Activated naive CD4-positive, alpha-beta T cell treated with anti-CD3 and anti-CD28 coated beads for 36 hours (primary cell): Measurements from ENCODE around the gene IL17REL. TPM values are rescaled to one million over a fixed set of nuclear protein-coding genes. Genes with fewer than 3 reads are reported as not detected.
"Not testable (repeated sequence)": the region's sequence is repeated elsewhere in the genome, so short reads cannot be mapped to it uniquely, and the experiment has no call there.

Experiments
- CTCF ChIA-PET: fragments of 350-600 bp; sonication (Branson Sonifier 250); formaldehyde crosslinking; loops from one replicate; lab custom pipeline; 2021; ENCODE audit warnings: antibody characterized with exemption; lab: Charles Lee
- DNase-seq: peaks from one replicate; pipeline ENCODE4 v3.0.0-alpha.2; 2020
- H3K27ac Mint-ChIP-seq: one replicate; pipeline ENCODE4 v1.8.0; 2021; ENCODE audit warnings: mild to moderate bottlenecking, mixed read lengths
- H3K27me3 Mint-ChIP-seq: one replicate; pipeline ENCODE4 v1.8.0; 2021; ENCODE audit warnings: low read depth, mixed read lengths
- H3K36me3 Mint-ChIP-seq: one replicate; pipeline ENCODE4 v1.8.0; 2021; ENCODE audit warnings: low read depth, mixed read lengths
- H3K4me1 Mint-ChIP-seq: one replicate; pipeline ENCODE4 v1.8.0; 2021; ENCODE audit warnings: low read depth, mixed read lengths
- H3K4me3 Mint-ChIP-seq: one replicate; pipeline ENCODE4 v1.8.0; 2021; ENCODE audit warnings: mild to moderate bottlenecking, moderate library complexity, mixed read lengths
- H3K9me3 Mint-ChIP-seq: one replicate; pipeline ENCODE4 v1.8.0; 2021; ENCODE audit warnings: mixed read lengths
- intact Hi-C: fragments of 100-400 bp; cut with micrococcal nuclease; formaldehyde crosslinking; loops from one replicate; pipeline ENCODE4 v1.15.1; 2023
- microRNA-seq: library from miRNA; unstranded; fragments of <30 nt; microRNA quantifications from one replicate; pipeline ENCODE4 v1.2.0, GENCODE V29; 2022; ENCODE audit warnings: borderline microRNAs expressed, borderline replicate concordance
- total RNA-seq, 2 experiments: library from RNA; stranded (reverse); gene quantifications; one replicate each; pipeline ENCODE4 v1.2.3, GENCODE V29; 2021

Gene IL17REL
- total RNA-seq, 2 experiments from 2014 or later: 0.12 to 0.15 TPM

DNA sequence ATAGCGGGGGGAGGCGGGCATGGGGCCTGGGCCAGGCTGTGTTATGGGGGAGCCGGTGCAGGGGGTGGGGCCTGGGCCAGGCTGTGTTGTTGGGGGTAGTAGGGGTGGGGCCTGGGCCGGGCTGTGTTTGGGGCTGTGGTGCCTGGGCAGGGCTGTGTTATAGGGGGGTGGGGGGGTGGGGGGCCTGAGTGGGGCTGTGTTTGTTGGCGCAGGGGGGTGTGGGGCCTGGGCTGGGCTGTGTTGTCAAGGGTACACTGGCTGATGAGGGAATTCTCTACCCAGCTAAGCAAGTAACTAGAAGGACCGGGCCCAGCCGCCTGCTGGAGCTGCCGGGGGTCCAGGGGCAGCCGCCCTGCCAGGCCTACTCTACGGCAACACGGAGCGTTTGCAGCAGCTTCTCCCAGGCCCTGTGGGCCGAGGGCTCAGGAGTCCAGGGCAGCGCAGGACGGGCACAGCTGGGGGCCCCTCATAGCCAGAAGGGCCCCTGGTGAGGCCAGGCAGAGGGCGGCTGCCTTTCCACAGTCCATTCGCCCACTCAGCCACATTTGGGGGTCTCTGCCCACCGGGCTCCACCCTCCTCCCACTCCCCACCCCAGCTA is 62.1 kb downstream of the IL17REL start:
- CTCF ChIA-PET: no interaction called here
- intact Hi-C loops: no loop called here
- no peak overlapping the region for H3K27ac Mint-ChIP-seq
- no peak overlapping the region for H3K4me3 Mint-ChIP-seq
- no peaks in the 10 kb centered on the region for H3K9me3 Mint-ChIP-seq
- no peaks in the 10 kb centered on the region for H3K27me3 Mint-ChIP-seq
- peaks cover 3% of the 10 kb centered on the region for H3K4me1 Mint-ChIP-seq
- no peaks in the 10 kb centered on the region for H3K36me3 Mint-ChIP-seq
- no peak for DNase-seq

DNA sequence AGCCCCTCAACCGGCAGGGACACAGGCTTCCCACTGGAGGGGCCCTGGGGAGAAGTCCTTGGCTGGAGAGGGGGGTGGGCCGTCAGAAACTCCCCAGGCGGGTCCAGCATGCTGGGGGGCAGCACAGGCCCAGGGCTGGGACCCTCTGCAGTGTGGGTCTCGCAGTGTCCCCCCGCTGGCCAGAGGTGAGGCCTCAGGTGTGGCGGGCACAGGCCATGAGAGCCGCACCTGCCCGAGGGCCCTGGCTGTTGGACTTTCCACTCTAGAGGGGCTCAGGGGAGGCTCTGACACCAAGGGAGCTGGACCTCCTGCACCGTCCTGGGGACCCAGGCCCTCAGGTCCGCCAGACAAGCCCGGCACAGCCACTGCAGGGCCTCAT is 62.7 kb downstream of the IL17REL start:
- CTCF ChIA-PET: no interaction called here
- H3K4me1 Mint-ChIP-seq: peaks cover 6% of the 10 kb centered on the region
- no peaks in the 10 kb centered on the region for H3K36me3 Mint-ChIP-seq
- no peak for DNase-seq
- no peak overlapping the region for H3K27ac Mint-ChIP-seq
- H3K4me3 Mint-ChIP-seq: no peak overlapping the region
- H3K27me3 Mint-ChIP-seq: no peaks in the 10 kb centered on the region
- intact Hi-C loops: no loop called here
- no peaks in the 10 kb centered on the region for H3K9me3 Mint-ChIP-seq

DNA sequence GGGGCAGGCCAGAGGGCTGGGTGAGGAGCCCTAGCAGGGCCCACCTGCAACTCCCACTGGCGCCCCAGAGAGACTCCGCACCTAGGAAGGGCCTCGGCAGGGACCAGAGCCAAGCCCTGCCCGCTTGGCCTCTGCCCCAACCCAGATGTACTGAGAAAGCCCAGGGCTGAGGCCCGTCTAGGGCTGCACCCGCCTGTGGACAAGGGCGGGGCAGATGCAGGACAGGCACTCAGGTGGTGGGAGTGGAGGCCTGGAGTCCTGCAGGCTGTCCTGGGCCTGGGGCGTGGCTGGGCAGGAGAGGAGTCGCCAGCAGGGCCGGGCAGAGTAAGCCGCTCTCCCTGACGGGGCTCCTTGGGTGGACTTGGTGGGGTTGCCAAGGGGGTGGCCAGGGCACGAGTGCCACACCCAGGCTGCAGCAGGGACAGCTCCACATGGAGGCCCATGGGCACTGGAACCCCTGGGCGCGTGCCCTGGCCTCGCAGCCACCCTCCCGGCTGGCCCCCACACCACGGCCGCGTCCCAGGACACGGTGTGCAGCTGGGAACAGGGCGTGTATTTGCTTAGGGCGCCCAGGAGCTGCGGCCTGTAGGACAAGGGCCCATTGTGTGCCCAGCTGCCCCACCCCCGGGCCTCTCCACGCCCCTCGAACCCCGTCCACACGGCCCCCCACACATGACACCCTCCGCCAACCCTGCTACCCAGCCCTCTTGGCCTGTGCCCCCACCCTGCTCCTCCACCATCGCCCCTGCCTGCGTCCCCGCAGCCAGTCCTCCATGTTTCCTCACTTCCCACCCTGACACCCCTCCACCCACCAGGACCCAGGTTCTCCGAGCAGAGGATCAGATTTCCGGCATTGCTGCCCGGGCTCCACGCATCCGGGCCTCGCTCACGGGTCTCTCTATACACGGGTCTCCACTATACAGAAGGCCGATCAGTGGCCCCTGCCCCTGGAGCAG is 63.3 kb downstream of the IL17REL start:
- no peaks in the 10 kb centered on the region for H3K27me3 Mint-ChIP-seq
- intact Hi-C loops: no loop called here
- CTCF ChIA-PET: no interaction called here
- H3K9me3 Mint-ChIP-seq: no peaks in the 10 kb centered on the region
- H3K4me3 Mint-ChIP-seq: no peak overlapping the region
- no peak for DNase-seq
- H3K4me1 Mint-ChIP-seq: peaks cover 6% of the 10 kb centered on the region
- H3K36me3 Mint-ChIP-seq: no peaks in the 10 kb centered on the region
- no peak overlapping the region for H3K27ac Mint-ChIP-seq

DNA sequence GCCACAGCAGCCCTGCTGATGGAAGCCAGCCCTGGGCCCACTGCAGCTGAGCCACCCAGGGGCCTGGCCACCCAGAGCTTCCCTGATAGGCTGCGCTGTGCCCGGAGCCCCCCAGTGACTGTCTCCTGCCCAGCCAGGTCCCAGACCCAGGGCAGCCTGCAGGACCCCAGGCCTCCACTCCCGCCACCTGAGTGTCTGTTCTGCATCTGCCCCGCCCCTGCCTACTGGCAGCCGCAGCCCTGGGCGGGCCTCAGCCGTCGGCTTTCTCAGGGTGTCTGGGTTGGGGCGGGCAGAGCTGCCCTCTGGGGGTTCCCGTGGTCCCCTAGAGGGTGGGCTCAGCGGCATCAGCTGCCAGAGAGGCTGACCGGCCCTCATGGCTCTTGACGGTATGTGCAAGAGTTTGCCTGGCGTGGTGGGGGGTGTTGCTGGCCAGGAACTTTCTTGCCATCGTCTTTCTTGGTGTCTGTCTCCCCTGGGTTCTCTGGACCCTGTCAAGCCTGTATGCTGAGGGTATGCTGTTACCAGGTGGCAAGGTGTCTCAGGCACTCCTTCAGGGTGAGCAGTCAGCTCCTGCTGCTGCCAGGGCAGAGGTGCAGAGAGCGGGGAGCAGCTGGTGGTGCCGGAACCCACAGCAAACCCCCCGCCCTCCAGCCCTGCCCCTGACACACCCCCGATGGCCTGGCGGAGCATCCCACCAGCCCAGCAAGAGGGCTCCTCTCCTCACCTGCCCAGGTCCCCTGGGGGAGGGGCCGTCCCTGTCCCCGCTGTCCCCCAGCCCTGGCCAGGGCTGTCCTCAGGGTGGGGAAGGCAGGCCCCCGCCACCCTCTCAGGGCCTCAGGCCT is 64.2 kb downstream of the IL17REL start:
- CTCF ChIA-PET: no interaction called here
- H3K27ac Mint-ChIP-seq: no peak overlapping the region
- H3K4me3 Mint-ChIP-seq: no peak overlapping the region
- H3K9me3 Mint-ChIP-seq: no peaks in the 10 kb centered on the region
- intact Hi-C loops: no loop called here
- no peaks in the 10 kb centered on the region for H3K36me3 Mint-ChIP-seq
- peaks cover 6% of the 10 kb centered on the region for H3K4me1 Mint-ChIP-seq
- no peaks in the 10 kb centered on the region for H3K27me3 Mint-ChIP-seq
- no peak for DNase-seq

DNA sequence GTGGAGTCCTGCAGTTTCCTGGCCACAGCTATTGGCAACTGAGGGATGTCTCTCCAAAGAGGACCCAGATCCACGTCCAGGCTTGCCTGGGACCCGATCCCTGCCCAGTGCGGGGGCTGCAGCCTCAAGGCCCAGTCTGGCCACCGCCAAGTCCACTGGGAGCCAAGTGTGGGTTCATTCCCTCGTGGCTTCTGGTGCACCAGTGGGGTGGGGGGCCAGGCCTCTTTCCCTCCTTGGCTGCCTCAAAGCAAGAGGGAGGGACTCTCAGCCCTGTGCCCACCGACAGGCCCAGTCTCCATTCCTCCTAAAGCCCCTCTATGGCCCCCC is 65.3 kb downstream of the IL17REL start:
- Mint-ChIP-seq H3K27ac (no peak overlapping the region), H3K36me3 (no peaks in the 10 kb centered on the region), H3K9me3 (no peaks in the 10 kb centered on the region), H3K27me3 (no peaks in the 10 kb centered on the region), H3K4me1 (peaks cover 6% of the 10 kb centered on the region), H3K4me3 (no peak overlapping the region)
- intact Hi-C loops: no loop called here
- no peak for DNase-seq
- CTCF ChIA-PET: no interaction called here

DNA sequence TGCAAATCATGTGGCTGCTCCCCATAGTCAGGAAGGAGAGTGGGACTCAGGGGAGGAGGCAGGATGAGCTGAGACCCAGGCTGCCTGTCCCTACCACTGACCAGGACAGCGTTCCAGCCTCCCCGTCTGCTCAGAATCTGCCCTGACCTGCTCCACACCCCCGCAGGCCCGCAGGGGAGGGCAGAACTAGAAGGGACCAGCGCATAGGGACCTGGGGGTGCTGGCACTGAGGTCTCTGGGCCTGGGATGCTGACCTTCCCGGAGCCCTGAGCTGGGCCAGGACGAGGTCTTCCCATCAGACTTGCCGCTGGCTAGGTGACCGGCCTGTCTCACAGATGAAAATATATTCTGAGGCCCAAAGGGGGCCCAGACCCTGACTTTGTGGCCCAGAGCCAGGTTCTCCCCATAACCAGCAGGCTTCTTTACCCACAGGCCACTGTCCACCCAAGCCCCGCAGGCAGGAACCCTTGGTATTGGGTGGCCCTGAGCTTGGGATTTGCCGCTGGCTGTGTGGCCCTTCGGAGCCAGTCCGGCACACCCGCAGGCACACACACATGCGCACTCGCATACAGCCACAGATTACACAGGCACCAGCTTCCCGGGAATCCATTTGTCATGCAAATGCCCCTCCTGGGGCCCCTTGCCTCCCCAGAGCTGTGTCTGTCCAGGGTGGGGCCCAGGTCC is 65.8 kb downstream of the IL17REL start:
- H3K4me1 Mint-ChIP-seq: peaks cover 6% of the 10 kb centered on the region
- H3K27me3 Mint-ChIP-seq: no peaks in the 10 kb centered on the region
- DNase-seq: no peak
- CTCF ChIA-PET: interaction anchor here (1.2 kb wide), 1 partner anchor 13 kb away, joined by 4 read pairs; no protein-coding TSS in a partner anchor
- H3K36me3 Mint-ChIP-seq: no peaks in the 10 kb centered on the region
- intact Hi-C loops: no loop called here
- no peaks in the 10 kb centered on the region for H3K9me3 Mint-ChIP-seq
- no peak overlapping the region for H3K4me3 Mint-ChIP-seq
- peak overlapping the region; percentile 91 for H3K27ac Mint-ChIP-seq

DNA sequence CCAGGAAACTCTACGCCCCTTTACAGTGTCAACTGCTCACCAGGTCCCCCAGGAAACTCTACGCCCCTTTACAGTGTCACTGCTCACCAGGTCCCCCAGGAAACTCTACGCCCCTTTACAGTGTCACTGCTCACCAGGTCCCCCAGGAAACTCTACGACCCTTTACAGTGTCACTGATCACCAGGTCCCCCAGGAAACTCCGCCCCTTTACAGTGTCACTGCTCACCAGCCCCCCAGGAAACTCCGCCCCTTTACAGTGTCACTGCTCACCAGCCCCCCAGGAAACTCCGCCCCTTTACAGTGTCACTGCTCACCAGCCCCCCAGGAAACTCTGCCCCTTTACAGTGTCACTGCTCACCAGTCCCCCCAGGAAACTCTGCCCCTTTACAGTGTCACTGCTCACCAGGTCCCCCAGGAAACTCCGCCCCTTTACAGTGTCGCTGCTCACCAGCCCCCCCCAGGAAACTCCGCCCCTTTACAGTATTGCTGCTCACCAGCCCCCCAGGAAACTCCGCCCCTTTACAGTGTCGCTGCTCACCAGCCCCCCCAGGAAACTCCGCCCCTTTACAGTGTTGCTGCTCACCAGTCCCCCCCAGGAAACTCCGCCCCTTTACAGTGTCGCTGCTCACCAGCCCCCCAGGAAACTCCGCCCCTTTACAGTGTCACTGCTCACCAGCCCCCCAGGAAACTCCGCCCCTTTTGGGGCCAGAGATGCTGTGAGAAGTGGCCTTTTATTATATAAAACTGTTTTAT is 67.3 kb downstream of the IL17REL start:
- H3K4me3 Mint-ChIP-seq: peak overlapping the region; percentile 60
- CTCF ChIA-PET: not testable (repeated sequence)
- peak overlapping the region; percentile 91 for H3K27ac Mint-ChIP-seq

More for the DNA sequence above, 67.3 kb downstream of the IL17REL start:
- H3K27me3 Mint-ChIP-seq, H3K4me1 Mint-ChIP-seq, H3K36me3 Mint-ChIP-seq, H3K9me3 Mint-ChIP-seq: not testable (repeated sequence)
- intact Hi-C loops: loop anchor here (1.0 kb wide), 1 partner anchor 15 kb away; the partner anchor contains the start of gene PIM3
- peak; percentile 64 for DNase-seq

Small RNA genes within 50 kb of the gene (microRNA-seq; reads per million reads assigned to microRNA genes)
- gene MIR6821: 2.2 reads per million

Other genes with a start within 250 kb of the IL17REL start
- gene BRD1, start 184.9 kb downstream of the IL17REL start, total RNA-seq: 10 to 100 TPM; 26.0 to 27.0 TPM
- gene ZBED4, start 158.9 kb downstream of the IL17REL start, total RNA-seq: 10 to 100 TPM; 13.0 to 13.1 TPM
- 1 to 10 TPM; 7.4 to 9.6 TPM for gene ALG12, start 94.3 kb downstream of the IL17REL start, total RNA-seq
- 10 to 100 TPM; 15.3 to 16.2 TPM for gene CRELD2, start 94.1 kb downstream of the IL17REL start, total RNA-seq
- 100 to 1,000 TPM; 202 to 210 TPM for gene PIM3, start 52.0 kb downstream of the IL17REL start, total RNA-seq
- gene TTLL8, start 45.5 kb upstream of the IL17REL start, total RNA-seq: not detected
- under 1 TPM in 1 of 2 experiments, not detected in 1; 0.05 TPM for gene MLC1, start 72.7 kb upstream of the IL17REL start, total RNA-seq
- gene MOV10L1, start 77.2 kb upstream of the IL17REL start, total RNA-seq: not detected
- gene PANX2, start 158.0 kb upstream of the IL17REL start, total RNA-seq: 1 to 10 TPM; 1.2 to 1.7 TPM
- 10 to 100 TPM; 61.0 to 62.8 TPM for gene TRABD, start 173.1 kb upstream of the IL17REL start, total RNA-seq
- 10 to 100 TPM; 16.5 to 16.7 TPM for gene SELENOO, start 188.2 kb upstream of the IL17REL start, total RNA-seq
- gene TUBGCP6, start 232.3 kb upstream of the IL17REL start, total RNA-seq: 10 to 100 TPM; 44.5 to 47.8 TPM
- 10 to 100 TPM; 35.4 to 38.0 TPM for gene HDAC10, start 238.5 kb upstream of the IL17REL start, total RNA-seq
- 10 to 100 TPM; 12.3 to 12.4 TPM for gene MAPK12, start 248.9 kb upstream of the IL17REL start, total RNA-seq